Fibroblast of pulmonary artery (primary cell): Measurements from ENCODE around the gene CELF4.

Source experiments
- DNase-seq: peaks from one replicate; pipeline ENCODE4 v3.0.0-alpha.2; 2010; ENCODE audit warnings: low read depth
- H3K4me3 ChIP-seq: replicated peaks from 2 replicates; pipeline ENCODE4 v1.5.1; 2011; ENCODE audit warnings: low read depth, mild to moderate bottlenecking, control low read depth, low read length, moderate library complexity
- TF ChIP-seq, protein P1 (sequence below): IDR thresholded peaks from 2 replicates; pipeline ENCODE4 v1.5.1; 2011; ENCODE audit warnings: mild to moderate bottlenecking, control low read depth, low read length, inconsistent platforms; ENCODE audit errors: missing control alignments

CELF4 gene

DNA sequence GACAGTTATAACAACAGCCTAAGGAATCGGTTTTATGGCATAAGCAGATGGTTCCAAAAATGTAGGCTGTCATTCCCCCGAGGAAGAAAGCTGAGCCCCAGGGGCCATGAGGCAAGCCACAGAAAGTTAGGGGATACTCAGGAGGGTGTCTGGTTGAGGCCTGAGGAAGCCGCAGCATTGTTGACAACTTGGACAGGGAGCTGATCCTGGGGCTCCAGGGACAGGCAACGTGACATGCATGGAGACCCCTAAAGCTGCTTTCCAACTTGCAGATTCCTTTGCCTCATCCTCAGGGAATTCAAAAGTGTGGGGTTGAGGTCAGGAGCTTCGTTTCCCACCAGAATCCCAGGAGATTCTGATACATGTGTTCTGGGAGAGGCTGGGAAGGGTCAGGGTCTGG lies 20.9 kb downstream of the CELF4 start:
- H3K4me3 ChIP-seq: no peak overlapping the region
- TF ChIP-seq, protein P1, sequence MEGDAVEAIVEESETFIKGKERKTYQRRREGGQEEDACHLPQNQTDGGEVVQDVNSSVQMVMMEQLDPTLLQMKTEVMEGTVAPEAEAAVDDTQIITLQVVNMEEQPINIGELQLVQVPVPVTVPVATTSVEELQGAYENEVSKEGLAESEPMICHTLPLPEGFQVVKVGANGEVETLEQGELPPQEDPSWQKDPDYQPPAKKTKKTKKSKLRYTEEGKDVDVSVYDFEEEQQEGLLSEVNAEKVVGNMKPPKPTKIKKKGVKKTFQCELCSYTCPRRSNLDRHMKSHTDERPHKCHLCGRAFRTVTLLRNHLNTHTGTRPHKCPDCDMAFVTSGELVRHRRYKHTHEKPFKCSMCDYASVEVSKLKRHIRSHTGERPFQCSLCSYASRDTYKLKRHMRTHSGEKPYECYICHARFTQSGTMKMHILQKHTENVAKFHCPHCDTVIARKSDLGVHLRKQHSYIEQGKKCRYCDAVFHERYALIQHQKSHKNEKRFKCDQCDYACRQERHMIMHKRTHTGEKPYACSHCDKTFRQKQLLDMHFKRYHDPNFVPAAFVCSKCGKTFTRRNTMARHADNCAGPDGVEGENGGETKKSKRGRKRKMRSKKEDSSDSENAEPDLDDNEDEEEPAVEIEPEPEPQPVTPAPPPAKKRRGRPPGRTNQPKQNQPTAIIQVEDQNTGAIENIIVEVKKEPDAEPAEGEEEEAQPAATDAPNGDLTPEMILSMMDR: no peak
- DNase-seq: no peak

DNA sequence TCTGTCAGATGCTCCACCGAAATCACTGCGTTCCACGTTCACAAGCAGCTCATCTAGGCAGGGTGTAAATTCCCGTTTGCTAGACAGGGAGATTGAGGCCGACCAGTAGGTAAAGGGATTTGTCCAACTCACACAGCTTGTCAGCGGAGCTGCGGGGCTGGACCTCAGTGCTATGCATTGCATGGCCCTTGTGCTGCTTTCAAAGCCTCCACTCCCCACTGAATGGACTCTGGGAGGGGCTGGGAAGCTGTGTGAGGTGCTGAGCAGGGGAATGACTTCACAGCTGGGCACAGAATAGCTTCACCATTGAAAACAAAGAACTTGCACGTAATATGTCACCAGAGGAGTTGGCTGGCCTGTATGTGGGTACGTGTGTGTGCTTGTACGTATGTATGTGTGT lies 21.4 kb downstream of the CELF4 start:
- TF ChIP-seq, protein P1: no peak
- no peak for DNase-seq
- no peak overlapping the region for H3K4me3 ChIP-seq

DNA sequence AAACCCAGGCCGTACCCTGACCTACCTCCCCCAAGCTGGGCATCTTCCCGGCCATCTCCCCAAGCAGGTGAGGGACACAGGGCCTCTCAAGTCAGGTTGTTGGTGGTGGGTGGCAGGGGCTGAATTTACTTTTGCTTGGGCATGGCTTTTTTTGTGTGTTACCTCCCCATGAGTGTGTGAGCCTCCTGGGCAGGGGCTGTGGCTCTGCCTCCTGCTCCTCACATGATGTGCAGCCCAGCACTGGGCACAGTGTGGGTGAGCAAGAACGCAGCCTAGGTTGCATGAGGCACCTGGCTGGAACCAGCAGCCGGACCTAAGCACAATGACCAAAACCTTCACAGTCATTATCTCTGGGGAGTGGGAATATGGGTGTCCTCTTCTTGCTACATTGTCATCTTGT lies 22.3 kb downstream of the CELF4 start:
- no peak for DNase-seq
- no peak overlapping the region for H3K4me3 ChIP-seq
- TF ChIP-seq, protein P1: no peak

DNA sequence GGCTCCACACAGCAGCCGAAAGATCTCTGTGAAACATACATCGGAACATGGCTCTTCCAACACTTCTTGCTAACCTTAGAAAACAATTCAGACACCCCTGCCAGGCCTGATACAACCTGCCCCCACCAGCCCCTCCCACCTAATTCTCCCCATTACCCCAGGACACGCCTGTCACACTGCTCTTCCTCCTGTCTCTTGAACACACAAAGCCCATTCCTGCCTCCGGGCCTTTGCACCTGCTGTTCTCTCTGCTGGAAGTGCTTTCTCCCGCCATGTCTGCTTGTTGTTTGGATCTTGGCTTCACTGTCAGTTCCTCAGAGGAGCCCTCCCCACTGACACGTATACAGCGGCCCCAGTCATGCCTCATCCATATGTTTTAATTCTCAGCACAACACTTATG lies 24.1 kb downstream of the CELF4 start:
- TF ChIP-seq, protein P1: no peak
- no peak for DNase-seq
- H3K4me3 ChIP-seq: no peak overlapping the region

DNA sequence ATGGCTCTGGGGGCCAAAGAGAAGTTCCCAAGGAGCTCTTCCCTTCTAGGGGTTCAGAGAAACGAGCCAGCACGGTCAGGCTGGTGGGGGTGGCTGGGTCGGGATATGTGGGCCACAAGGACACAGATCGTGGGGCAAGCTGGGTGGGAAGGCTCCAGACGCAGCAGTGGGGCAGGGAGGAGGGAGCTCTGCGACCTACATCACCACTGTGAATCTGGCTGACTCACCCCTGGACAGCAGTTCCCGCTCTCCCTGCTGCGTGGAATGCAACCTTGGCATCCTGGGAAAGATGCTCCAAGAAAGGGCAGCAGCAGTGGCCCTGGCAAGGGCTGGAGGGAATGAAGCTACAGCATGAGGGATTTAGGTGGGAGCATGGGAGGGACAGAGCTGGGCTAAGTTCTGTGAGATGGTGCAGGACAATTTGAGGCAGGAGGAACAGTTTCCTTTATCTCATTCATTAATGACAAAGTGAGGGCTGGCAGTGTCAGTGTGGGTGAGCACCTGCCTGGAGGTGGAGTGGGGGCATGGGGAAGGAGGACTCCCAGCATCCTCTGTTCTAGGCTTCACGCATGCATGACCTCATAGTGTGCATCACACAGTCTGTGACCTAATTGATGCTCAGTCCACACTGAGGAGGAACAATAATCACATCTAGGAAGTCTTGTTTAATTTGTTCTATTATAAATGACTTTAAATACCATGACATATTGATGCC lies 25.0 kb downstream of the CELF4 start:
- DNase-seq: no peak
- H3K4me3 ChIP-seq: no peak overlapping the region
- TF ChIP-seq, protein P1: no peak

DNA sequence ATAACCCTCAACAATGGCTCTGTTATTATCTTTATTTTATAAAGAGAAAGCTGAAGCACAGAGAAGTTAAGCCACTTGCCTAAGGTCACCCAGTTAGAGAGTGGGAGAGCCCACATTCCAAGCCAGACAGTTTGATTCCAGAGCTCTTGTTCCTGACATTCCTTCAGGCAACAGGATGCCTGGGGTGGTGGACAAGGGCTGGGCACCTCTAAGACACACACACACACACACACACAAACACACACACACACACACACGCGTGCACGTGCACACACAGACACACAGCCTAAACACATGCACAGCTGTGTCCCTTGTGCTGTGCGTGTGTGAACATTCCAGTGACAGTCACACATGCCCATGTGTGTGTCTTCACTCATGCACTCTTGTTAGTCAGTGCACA lies 26.4 kb downstream of the CELF4 start:
- TF ChIP-seq, protein P1: no peak
- DNase-seq: no peak

More for the DNA sequence above, 26.4 kb downstream of the CELF4 start:
- H3K4me3 ChIP-seq: no peak overlapping the region
